ENCODE results near the gene FLVCR2. TPM values are rescaled to one million over a fixed set of nuclear protein-coding genes. Genes with fewer than 3 reads are reported as not detected.
A peak's percentile ranks its signal among the peaks of the same experiment; 100 is the strongest.

The FLVCR2 gene
- total RNA-seq, 2 experiments from 2014 or later, result 0.79 to 5.5 TPM

- Mint-ChIP-seq H3K4me1 (ENCODE audit: low read depth) (peaks cover 37% of the 10 kb centered on the region), H3K27ac (no peak overlapping the region), H3K36me3 (ENCODE audit: low read depth) (no peaks in the 10 kb centered on the region), H3K27me3 (ENCODE audit: low read depth) (no peaks in the 10 kb centered on the region), H3K9me3 (ENCODE audit: insufficient read depth) (no peaks in the 10 kb centered on the region), H3K4me3 (no peak overlapping the region)
- no peak for ATAC-seq
- ChIA-PET CTCF (interaction anchor here (1.1 to 5.8 kb wide), 4 partner anchors 8 to 85 kb away, joined by 3 to 22 read pairs (median 16); no protein-coding TSS in a partner anchor), POLR2A (no interaction called here)
- DNase-seq, result no peak
Observed at GRCh38 chr14:75568791-75569190, 9.6 kb upstream of the FLVCR2 start.

DNA sequence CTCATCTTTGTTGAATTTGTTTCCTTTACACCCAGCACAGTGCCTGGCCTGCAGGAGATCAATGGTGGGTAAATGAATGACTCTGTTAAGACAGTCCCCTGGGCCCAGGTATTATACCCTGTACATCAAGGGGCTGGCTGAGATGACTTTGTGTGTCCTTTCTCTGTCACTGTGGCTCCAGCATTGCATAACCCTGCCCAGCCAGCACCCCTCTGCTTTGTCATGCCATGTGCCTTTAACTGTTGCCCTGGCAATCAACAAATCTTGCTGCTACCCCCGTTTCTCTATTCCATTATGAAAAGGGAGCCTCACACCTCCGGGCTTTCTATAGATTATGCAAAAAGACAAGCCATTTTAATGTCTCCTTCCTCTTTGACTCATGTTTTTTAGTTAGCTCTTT, 7.6 kb upstream of the FLVCR2 start:
- Mint-ChIP-seq H3K9me3 (ENCODE audit: insufficient read depth) (no peaks in the 10 kb centered on the region), H3K27ac (no peak overlapping the region), H3K4me3 (no peak overlapping the region), H3K27me3 (ENCODE audit: low read depth) (no peaks in the 10 kb centered on the region), H3K36me3 (ENCODE audit: low read depth) (no peaks in the 10 kb centered on the region), H3K4me1 (ENCODE audit: low read depth) (peaks cover 23% of the 10 kb centered on the region)
- no peak for ATAC-seq
- DNase-seq, result no peak
- ChIA-PET CTCF (interaction anchor here (1.0 to 5.8 kb wide), 3 partner anchors 51 to 83 kb away, joined by 3 to 19 read pairs (median 3); no protein-coding TSS in a partner anchor), POLR2A (no interaction called here)

GRCh38 chr14:75572104-75572503, 6.3 kb upstream of the FLVCR2 start:
- ChIA-PET CTCF (interaction anchor here (0.6 to 5.8 kb wide), 5 partner anchors 57 to 411 kb away, joined by 3 to 19 read pairs (median 3); no protein-coding TSS in a partner anchor), POLR2A (no interaction called here)
- H3K9me3 Mint-ChIP-seq (ENCODE audit: insufficient read depth), result no peaks in the 10 kb centered on the region
- H3K36me3 Mint-ChIP-seq (ENCODE audit: low read depth), result no peaks in the 10 kb centered on the region
- DNase-seq, result no peak
- no peak for ATAC-seq
- no peak overlapping the region for H3K4me3 Mint-ChIP-seq
- H3K27ac Mint-ChIP-seq, result no peak overlapping the region
- peaks cover 13% of the 10 kb centered on the region for H3K4me1 Mint-ChIP-seq (ENCODE audit: low read depth)
- H3K27me3 Mint-ChIP-seq (ENCODE audit: low read depth), result no peaks in the 10 kb centered on the region

- ChIA-PET POLR2A (interaction anchor here (1.5 kb wide), 1 partner anchor 16 kb away, joined by 4 read pairs; no protein-coding TSS in a partner anchor), CTCF (interaction anchor here (0.7 to 7.6 kb wide), 48 partner anchors 8 to 409 kb away, joined by 3 to 255 read pairs (median 4); partner anchors contain the start of genes BATF, ERG28, IFT43 and TGFB3)
- Mint-ChIP-seq H3K4me3 (no peak overlapping the region), H3K27ac (no peak overlapping the region), H3K27me3 (ENCODE audit: low read depth) (peaks cover 5% of the 10 kb centered on the region), H3K4me1 (ENCODE audit: low read depth) (peaks cover 18% of the 10 kb centered on the region), H3K36me3 (ENCODE audit: low read depth) (no peaks in the 10 kb centered on the region), H3K9me3 (ENCODE audit: insufficient read depth) (no peaks in the 10 kb centered on the region)
- DNase-seq (no peak), ATAC-seq (no peak)
Observed at GRCh38 chr14:75577090-75577489, 1.3 kb upstream of the FLVCR2 start.

DNA sequence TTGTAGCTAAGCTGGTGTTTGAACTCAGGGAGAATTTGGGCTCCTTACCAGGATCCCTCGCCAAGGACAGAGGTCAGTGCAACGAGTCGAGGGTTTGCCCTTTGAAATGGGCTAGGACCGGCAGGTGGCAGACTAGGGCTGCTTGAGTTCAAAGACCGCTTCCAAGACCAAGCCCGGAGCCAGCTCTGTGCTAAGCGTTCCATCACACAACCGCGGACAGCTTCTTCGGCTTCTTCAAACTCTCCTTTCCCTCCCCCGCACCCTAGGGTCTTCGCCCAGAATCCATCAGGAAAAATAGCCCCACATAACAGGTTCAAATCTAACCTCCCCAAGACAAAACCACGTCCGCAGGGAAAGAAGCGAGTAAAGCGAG, 705 bp upstream of the FLVCR2 start:
- ChIA-PET POLR2A (interaction anchor here (1.5 kb wide), 1 partner anchor 17 kb away, joined by 4 read pairs; no protein-coding TSS in a partner anchor), CTCF (interaction anchor here (0.7 to 7.6 kb wide), 45 partner anchors 9 to 405 kb away, joined by 3 to 255 read pairs (median 4); partner anchors contain the start of genes BATF, ERG28, TGFB3 and TTLL5)
- peak; percentile 82 for DNase-seq
- Mint-ChIP-seq H3K27me3 (ENCODE audit: low read depth) (peaks cover 5% of the 10 kb centered on the region), H3K4me1 (ENCODE audit: low read depth) (peaks cover 18% of the 10 kb centered on the region), H3K36me3 (ENCODE audit: low read depth) (no peaks in the 10 kb centered on the region), H3K4me3 (peak overlapping the region; percentile 77), H3K9me3 (ENCODE audit: insufficient read depth) (no peaks in the 10 kb centered on the region), H3K27ac (no peak overlapping the region)
- peak; percentile 96 for ATAC-seq

DNA sequence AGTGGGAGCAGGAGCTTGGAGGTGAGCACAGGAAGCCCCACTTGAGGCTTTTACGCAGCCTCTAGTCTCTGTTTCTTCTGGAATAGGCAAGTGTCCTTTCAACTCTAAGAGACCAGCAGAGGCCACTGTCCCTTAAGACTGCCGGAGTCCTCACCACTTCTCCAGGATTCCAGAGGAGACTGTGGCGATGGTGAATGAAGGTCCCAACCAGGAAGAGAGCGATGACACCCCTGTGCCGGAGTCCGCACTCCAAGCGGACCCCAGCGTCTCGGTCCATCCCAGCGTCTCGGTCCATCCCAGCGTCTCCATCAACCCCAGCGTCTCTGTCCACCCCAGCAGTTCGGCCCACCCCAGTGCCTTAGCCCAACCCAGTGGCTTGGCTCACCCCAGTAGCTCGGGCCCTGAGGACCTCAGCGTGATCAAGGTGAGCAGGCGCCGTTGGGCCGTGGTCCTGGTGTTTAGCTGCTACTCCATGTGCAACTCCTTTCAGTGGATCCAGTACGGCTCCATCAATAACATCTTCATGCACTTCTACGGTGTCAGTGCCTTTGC, 442 bp downstream of the FLVCR2 start:
- DNase-seq (no peak), ATAC-seq (peak; percentile 17)
- Mint-ChIP-seq H3K4me3 (peak overlapping the region; percentile 77), H3K27ac (no peak overlapping the region), H3K9me3 (ENCODE audit: insufficient read depth) (no peaks in the 10 kb centered on the region), H3K27me3 (ENCODE audit: low read depth) (peaks cover 5% of the 10 kb centered on the region), H3K4me1 (ENCODE audit: low read depth) (peaks cover 18% of the 10 kb centered on the region), H3K36me3 (ENCODE audit: low read depth) (no peaks in the 10 kb centered on the region)
- CTCF ChIA-PET, result interaction anchor here (1.2 to 7.6 kb wide), 7 partner anchors 11 to 179 kb away, joined by 3 to 255 read pairs (median 13); partner anchors contain the start of genes ERG28 and TTLL5
- POLR2A ChIA-PET, result interaction anchor here (0.9 kb wide), 1 partner anchor 12 kb away, joined by 3 read pairs; no protein-coding TSS in a partner anchor

GRCh38 chr14:75579338-75579864, 981 bp downstream of the FLVCR2 start:
- H3K9me3 Mint-ChIP-seq (ENCODE audit: insufficient read depth), result no peaks in the 10 kb centered on the region
- H3K27ac Mint-ChIP-seq, result no peak overlapping the region
- H3K27me3 Mint-ChIP-seq (ENCODE audit: low read depth), result peaks cover 5% of the 10 kb centered on the region
- peak overlapping the region; percentile 77 for H3K4me3 Mint-ChIP-seq
- ATAC-seq (no peak), DNase-seq (no peak)
- ChIA-PET CTCF (interaction anchor here (1.2 to 7.6 kb wide), 4 partner anchors 13 to 178 kb away, joined by 3 to 255 read pairs (median 42); partner anchors contain the start of genes ERG28 and TTLL5), POLR2A (no interaction called here)
- H3K36me3 Mint-ChIP-seq (ENCODE audit: low read depth), result no peaks in the 10 kb centered on the region
- H3K4me1 Mint-ChIP-seq (ENCODE audit: low read depth), result peaks cover 18% of the 10 kb centered on the region

GRCh38 chr14:75579882-75580281, 1.5 kb downstream of the FLVCR2 start:
- H3K27ac Mint-ChIP-seq, result no peak overlapping the region
- CTCF ChIA-PET, result interaction anchor here (1.2 to 7.6 kb wide), 3 partner anchors 13 to 178 kb away, joined by 3 to 255 read pairs (median 34); partner anchors contain the start of genes ERG28 and TTLL5
- DNase-seq (no peak), ATAC-seq (no peak)
- H3K9me3 Mint-ChIP-seq (ENCODE audit: insufficient read depth), result no peaks in the 10 kb centered on the region
- POLR2A ChIA-PET, result no interaction called here
- H3K4me1 Mint-ChIP-seq (ENCODE audit: low read depth), result peaks cover 18% of the 10 kb centered on the region
- H3K27me3 Mint-ChIP-seq (ENCODE audit: low read depth), result peaks cover 7% of the 10 kb centered on the region
- no peaks in the 10 kb centered on the region for H3K36me3 Mint-ChIP-seq (ENCODE audit: low read depth)
- H3K4me3 Mint-ChIP-seq, result peak overlapping the region; percentile 20

GRCh38 chr14:75587388-75587787, 9.0 kb downstream of the FLVCR2 start:
- no peak overlapping the region for H3K4me3 Mint-ChIP-seq
- H3K27ac Mint-ChIP-seq, result no peak overlapping the region
- ChIA-PET POLR2A (no interaction called here), CTCF (interaction anchor here (1.2 kb wide), 1 partner anchor 10 kb away, joined by 3 read pairs; no protein-coding TSS in a partner anchor)
- no peak for ATAC-seq
- no peaks in the 10 kb centered on the region for H3K36me3 Mint-ChIP-seq (ENCODE audit: low read depth)
- no peaks in the 10 kb centered on the region for H3K9me3 Mint-ChIP-seq (ENCODE audit: insufficient read depth)
- peaks cover 8% of the 10 kb centered on the region for H3K27me3 Mint-ChIP-seq (ENCODE audit: low read depth)
- no peak for DNase-seq
- no peaks in the 10 kb centered on the region for H3K4me1 Mint-ChIP-seq (ENCODE audit: low read depth)

- no peak for DNase-seq
- CTCF ChIA-PET, result interaction anchor here (1.4 to 1.5 kb wide), 2 partner anchors 12 to 14 kb away, joined by 3 to 4 read pairs; partner anchors contain the start of gene FLVCR2
- Mint-ChIP-seq H3K4me1 (ENCODE audit: low read depth) (no peaks in the 10 kb centered on the region), H3K27me3 (ENCODE audit: low read depth) (peaks cover 6% of the 10 kb centered on the region), H3K4me3 (no peak overlapping the region), H3K36me3 (ENCODE audit: low read depth) (no peaks in the 10 kb centered on the region), H3K9me3 (ENCODE audit: insufficient read depth) (no peaks in the 10 kb centered on the region), H3K27ac (no peak overlapping the region)
- POLR2A ChIA-PET, result no interaction called here
- no peak for ATAC-seq
Observed at GRCh38 chr14:75589931-75590330, 11.5 kb downstream of the FLVCR2 start.

DNA sequence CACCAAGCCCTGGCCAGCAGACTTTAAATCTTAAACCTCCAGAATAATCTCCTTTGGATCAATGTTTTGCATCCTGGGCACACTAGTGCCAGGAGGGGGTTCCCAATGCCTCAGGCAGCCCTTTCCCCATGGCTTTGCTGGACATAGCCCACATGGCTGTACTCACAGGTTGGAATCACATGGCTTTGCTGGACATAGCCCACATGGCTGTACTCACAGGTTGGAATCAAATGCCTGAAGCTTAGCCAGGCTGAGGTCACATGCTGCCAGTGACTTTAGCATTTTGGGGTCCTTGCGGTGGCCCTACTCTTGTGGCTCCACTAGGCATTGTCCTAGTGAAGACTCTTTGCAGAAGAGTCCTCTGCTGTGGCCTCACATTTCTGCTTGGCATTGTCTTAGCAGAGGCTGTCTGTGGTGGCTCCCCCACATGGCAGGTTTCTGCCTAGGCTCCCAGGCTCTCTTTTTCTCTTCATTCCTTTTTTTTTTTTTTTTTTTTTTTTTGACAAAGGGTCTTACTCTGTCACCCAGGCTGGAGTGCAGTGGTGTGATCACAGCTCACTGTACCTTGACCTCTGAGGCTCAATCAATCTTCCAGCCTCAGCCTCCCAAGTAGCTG, 13.0 kb downstream of the FLVCR2 start:
- ChIA-PET CTCF (no interaction called here), POLR2A (no interaction called here)
- no peak overlapping the region for H3K4me3 Mint-ChIP-seq
- H3K36me3 Mint-ChIP-seq (ENCODE audit: low read depth), result no peaks in the 10 kb centered on the region
- no peak overlapping the region for H3K27ac Mint-ChIP-seq
- no peaks in the 10 kb centered on the region for H3K9me3 Mint-ChIP-seq (ENCODE audit: insufficient read depth)
- no peak for DNase-seq
- H3K4me1 Mint-ChIP-seq (ENCODE audit: low read depth), result no peaks in the 10 kb centered on the region
- no peaks in the 10 kb centered on the region for H3K27me3 Mint-ChIP-seq (ENCODE audit: low read depth)
- no peak for ATAC-seq

All from activated CD8-positive, alpha-beta T cell treated with anti-CD3 and anti-CD28 coated beads, Interleukin-2, amount 10 ng/mL, durations not matched to agents 7 days and 5 days (primary cell).